ENCODE results near the gene SLC5A6.

The SLC5A6 gene

GRCh38 chr2:27150639-27151230 is 61.3 kb downstream of the SLC5A6 start:
- Histone ChIP-seq H3K27me3 (ENCODE audit: control insufficient read depth in 3 of 3, insufficient read depth in 3 of 3, low read depth in 1 of 3, low read length in 3 of 3) (peaks cover 0 to 63% (median 0%) of the 10 kb centered on the region in 3 experiments), H2BK5ac (ENCODE audit: low read length) (no peak overlapping the region), H3K4ac (ENCODE audit: low read length) (no peak overlapping the region), H4K91ac (ENCODE audit: low read depth, low read length, poor library complexity) (no peak overlapping the region), H3K4me2 (ENCODE audit: insufficient read depth, low read length, poor library complexity, severe bottlenecking) (no peak overlapping the region), H2BK12ac (ENCODE audit: low read length) (no peak overlapping the region), H3K14ac (ENCODE audit: low read length) (no peak overlapping the region), H2BK15ac (ENCODE audit: low read length) (no peak overlapping the region), H4K8ac (ENCODE audit: low read depth, low read length) (no peak overlapping the region), H2AFZ (ENCODE audit: low read length) (no peak overlapping the region), H3K79me1 (ENCODE audit: low read depth, low read length) (no peaks in the 10 kb centered on the region), H3K4me1 (ENCODE audit: control insufficient read depth in 2 of 2, insufficient read depth in 1 of 2, low read depth in 1 of 2, low read length in 2 of 2) (peaks cover 0 to 2% of the 10 kb centered on the region in 2 donors), H3K18ac (ENCODE audit: low read length) (no peak overlapping the region), H3K23ac (ENCODE audit: low read depth, low read length, poor library complexity) (no peak overlapping the region), H3K9me3 (replicated peaks in 1 of 2; ENCODE audit: control insufficient read depth in 2 of 2, insufficient read depth in 1 of 2, low read depth in 1 of 2, low read length in 2 of 2) (no peaks in the 10 kb centered on the region), H2AK5ac (ENCODE audit: low read depth, low read length) (no peak overlapping the region), H2BK120ac (ENCODE audit: low read depth, low read length) (no peak overlapping the region), H3K9ac (ENCODE audit: low read depth, low read length, poor library complexity) (no peak overlapping the region), H3K27ac (replicated peaks; ENCODE audit: low read length) (no peak overlapping the region), H3K36me3 (replicated peaks in 1 of 2; ENCODE audit: control insufficient read depth in 2 of 2, insufficient read depth in 2 of 2, low read length in 2 of 2) (no peaks in the 10 kb centered on the region), H3K4me3 (ENCODE audit: low read length in 2 of 2) (no peak overlapping the region)
- WGBS, 2 donors (ENCODE audit: extremely low coverage in 2 of 2, insufficient read length in 2 of 2, insufficient replicate concordance in 1 of 2), result no CpG with 5 or more reads among the region's 8 CpGs
- DNase-seq (ENCODE audit: low spot score), result no peak

Data from neuronal stem cell (in vitro differentiated cells).